Hematopoietic multipotent progenitor cell treated with erythropoietin and hydrocortisone succinate and interleukin-3 and kit ligand, for 6 days (in vitro differentiated cells): ENCODE data around the gene CHSY3.

Experiments
- DNase-seq: peaks from one replicate; pipeline ENCODE4 v3.0.0-alpha.2; 2015

CHSY3 gene

GRCh38 chr5:130032807-130033206, 128.5 kb downstream of the CHSY3 start:
- DNase-seq = no peak

- no peak for DNase-seq
Observed at GRCh38 chr5:130034566-130035210, 130.4 kb downstream of the CHSY3 start.

GRCh38 chr5:130035388-130035787, 131.1 kb downstream of the CHSY3 start:
- DNase-seq = no peak

- no peak for DNase-seq
Observed at GRCh38 chr5:130037905-130038304, 133.6 kb downstream of the CHSY3 start.

GRCh38 chr5:130043834-130044233, 139.6 kb downstream of the CHSY3 start:
- no peak for DNase-seq

- DNase-seq = no peak
Observed at GRCh38 chr5:130045334-130045733, 141.1 kb downstream of the CHSY3 start.

- DNase-seq = no peak
Observed at GRCh38 chr5:130050585-130050984, 146.3 kb downstream of the CHSY3 start.

- DNase-seq = no peak
Observed at GRCh38 chr5:130052752-130053151, 148.5 kb downstream of the CHSY3 start.

GRCh38 chr5:130055572-130055971, 151.3 kb downstream of the CHSY3 start:
- DNase-seq = no peak

GRCh38 chr5:130061746-130062145, 157.5 kb downstream of the CHSY3 start:
- no peak for DNase-seq

GRCh38 chr5:130063603-130064002, 159.3 kb downstream of the CHSY3 start:
- no peak for DNase-seq

- no peak for DNase-seq
Observed at GRCh38 chr5:130064484-130064883, 160.2 kb downstream of the CHSY3 start.

- no peak for DNase-seq
Observed at GRCh38 chr5:130065617-130066016, 161.4 kb downstream of the CHSY3 start.

- no peak for DNase-seq
Observed at GRCh38 chr5:130066644-130067043, 162.4 kb downstream of the CHSY3 start.

GRCh38 chr5:130067364-130067763, 163.1 kb downstream of the CHSY3 start:
- DNase-seq = no peak

- no peak for DNase-seq
Observed at GRCh38 chr5:130068101-130068500, 163.8 kb downstream of the CHSY3 start.

- no peak for DNase-seq
Observed at GRCh38 chr5:130068988-130069387, 164.7 kb downstream of the CHSY3 start.

GRCh38 chr5:130074820-130075219, 170.6 kb downstream of the CHSY3 start:
- no peak for DNase-seq

GRCh38 chr5:130077007-130077406, 172.7 kb downstream of the CHSY3 start:
- DNase-seq = no peak

- DNase-seq = no peak
Observed at GRCh38 chr5:130078661-130079060, 174.4 kb downstream of the CHSY3 start.

GRCh38 chr5:130090569-130091270, 186.5 kb downstream of the CHSY3 start:
- DNase-seq = no peak

GRCh38 chr5:130092991-130093390, 188.7 kb downstream of the CHSY3 start:
- DNase-seq = no peak

GRCh38 chr5:130096483-130096882, 192.2 kb downstream of the CHSY3 start:
- no peak for DNase-seq

- DNase-seq = no peak
Observed at GRCh38 chr5:130099008-130099407, 194.7 kb downstream of the CHSY3 start.

- DNase-seq = no peak
Observed at GRCh38 chr5:130102375-130102774, 198.1 kb downstream of the CHSY3 start.
